CD14-positive monocyte (primary cell): ENCODE data around the gene PPARG. TPM values are rescaled to one million over a fixed set of nuclear protein-coding genes. Genes with fewer than 3 reads are reported as not detected.

ENCODE experiments used
- DNase-seq, 3 donors: peaks; one replicate each; pipeline ENCODE4 v3.0.0-alpha.2; 2011 to 2022
- H2AFZ ChIP-seq: 2 replicates; pipeline ENCODE4 v1.6.0; 2012; ENCODE audit warnings: mild to moderate bottlenecking, low read depth, low read length, inconsistent platforms; ENCODE audit not compliant: insufficient read depth, poor library complexity, severe bottlenecking
- H3K27ac ChIP-seq, 2 donors: 1 replicate in 1 of 2; 2 replicates in 1 of 2; pipeline ENCODE4 v1.5.1; 2012 to 2013; ENCODE audit warnings: low read length in 2 of 2, control low read depth in 1 of 2, inconsistent platforms in 1 of 2, low read depth in 1 of 2, mild to moderate bottlenecking in 1 of 2
- H3K27me3 ChIP-seq, 2 donors: one replicate each; pipeline versions ENCODE4 v1.6.0 to v1.6.1; 2011 to 2013; ENCODE audit warnings: low read length in 2 of 2; ENCODE audit not compliant: control insufficient read depth in 2 of 2, insufficient read depth in 2 of 2
- H3K36me3 ChIP-seq, 2 donors: replicated peaks in 1 of 2; 1 replicate in 1 of 2; 2 replicates in 1 of 2; pipeline versions ENCODE4 v1.5.1 to v1.6.1; 2012 to 2013; ENCODE audit warnings: low read length in 2 of 2, control low read depth in 1 of 2, inconsistent platforms in 1 of 2, mild to moderate bottlenecking in 1 of 2; ENCODE audit not compliant: insufficient read depth in 2 of 2, control insufficient read depth in 1 of 2
- H3K4me1 ChIP-seq, 2 donors: 1 replicate in 1 of 2; 2 replicates in 1 of 2; pipeline versions ENCODE4 v1.5.1 to v1.6.1; 2012 to 2013; ENCODE audit warnings: low read length in 2 of 2, control low read depth in 1 of 2, inconsistent platforms in 1 of 2, mild to moderate bottlenecking in 1 of 2, moderate library complexity in 1 of 2; ENCODE audit not compliant: insufficient read depth in 2 of 2, control insufficient read depth in 1 of 2
- H3K4me2 ChIP-seq: replicated peaks from 2 replicates; pipeline ENCODE3; 2012; ENCODE audit warnings: low read length, moderate library complexity, mild to moderate bottlenecking; ENCODE audit not compliant: poor library complexity, severe bottlenecking; ENCODE audit errors: extremely low read depth
- H3K4me3 ChIP-seq, 3 experiments: fragments of 200-600 bp in 1 of 3; sonication (generic) in 1 of 3; replicated peaks in 1 of 3; 1 replicate in 2 of 3; 2 replicates in 1 of 3; pipeline ENCODE4 v1.5.1; 2011 to 2013; ENCODE audit warnings: low read length in 3 of 3, mild to moderate bottlenecking in 3 of 3, control low read depth in 2 of 3, low read depth in 2 of 3, inconsistent platforms in 1 of 3, moderate library complexity in 1 of 3
- H3K79me2 ChIP-seq: 2 replicates; pipeline ENCODE4 v1.6.0; 2012; ENCODE audit warnings: mild to moderate bottlenecking, control low read depth, inconsistent platforms, low read length, moderate library complexity; ENCODE audit not compliant: insufficient read depth
- H3K9ac ChIP-seq: 2 replicates; pipeline ENCODE4 v1.6.0; 2017; ENCODE audit warnings: low read length, mild to moderate bottlenecking; ENCODE audit not compliant: insufficient read depth, poor library complexity, severe bottlenecking
- H3K9me3 ChIP-seq, 2 donors: replicated peaks in 1 of 2; 1 replicate in 1 of 2; 2 replicates in 1 of 2; pipeline versions ENCODE4 v1.5.1 to v1.6.1; 2012 to 2013; ENCODE audit warnings: low read length in 2 of 2, control low read depth in 1 of 2; ENCODE audit not compliant: control insufficient read depth in 1 of 2, insufficient read depth in 1 of 2
- H4K20me1 ChIP-seq: 2 replicates; pipeline ENCODE4 v1.6.0; 2012; ENCODE audit warnings: mild to moderate bottlenecking, low read length, control low read depth, moderate library complexity; ENCODE audit not compliant: insufficient read depth
- H3K27ac Mint-ChIP-seq, 7 donors: one replicate each; pipeline ENCODE4 v1.8.0; 2020; ENCODE audit warnings: mild to moderate bottlenecking in 7 of 7, mixed read lengths in 7 of 7, moderate library complexity in 6 of 7, inconsistent platforms in 2 of 7
- H3K27me3 Mint-ChIP-seq, 3 donors: one replicate each; pipeline ENCODE4 v1.8.0; 2021 to 2022; ENCODE audit warnings: low read depth in 3 of 3, mild to moderate bottlenecking in 3 of 3, mixed read lengths in 3 of 3, moderate library complexity in 3 of 3, inconsistent platforms in 1 of 3
- H3K36me3 Mint-ChIP-seq, 2 donors: one replicate each; pipeline ENCODE4 v1.8.0; 2020; ENCODE audit warnings: mixed read lengths in 2 of 2, inconsistent platforms in 1 of 2, mild to moderate bottlenecking in 1 of 2
- H3K4me1 Mint-ChIP-seq: one replicate; pipeline ENCODE4 v1.8.0; 2020; ENCODE audit warnings: mild to moderate bottlenecking, mixed read lengths
- H3K4me3 Mint-ChIP-seq, 2 donors: one replicate each; pipeline ENCODE4 v1.8.0; 2020; ENCODE audit warnings: mild to moderate bottlenecking in 2 of 2, mixed read lengths in 2 of 2, moderate library complexity in 1 of 2
- H3K9me3 Mint-ChIP-seq, 7 donors: one replicate each; pipeline ENCODE4 v1.8.0; 2020 to 2022; ENCODE audit warnings: mixed read lengths in 7 of 7, mild to moderate bottlenecking in 6 of 7, moderate library complexity in 6 of 7, inconsistent platforms in 2 of 7
- WGBS: methylation state at CpG from one replicate; pipeline ENCODE4 v1.1.5; 2013; ENCODE audit warnings: missing lambda C conversion rate; ENCODE audit not compliant: insufficient coverage; 5-methylcytosine and 5-hydroxymethylcytosine counted together
- intact Hi-C, 2 donors: fragments of 100-400 bp; cut with micrococcal nuclease; formaldehyde crosslinking; loops; one replicate each; pipeline versions ENCODE4 v1.15.0 to v1.15.1; 2023
- polyA plus RNA-seq, 3 donors: library from polyadenylated mRNA; depleted of rRNA in 1 of 3; unstranded in 2 of 3; stranded (reverse) in 1 of 3; fragments of 300-500 nt in 2 of 3; fragments of >200 nt in 1 of 3; fragmentation: Illumina TruSeq in 2 of 3; gene quantifications; 1 replicate in 2 of 3; 2 replicates in 1 of 3; pipeline ENCODE4 v1.2.3, GENCODE V29; 2012 to 2021
- TF ChIP-seq, protein P1 (sequence below): fragments of 200-600 bp; IDR thresholded peaks from one replicate; pipeline ENCODE4 v1.8.0; 2022; ENCODE audit warnings: antibody characterized with exemption, mild to moderate bottlenecking

PPARG gene
- polyA plus RNA-seq, 3 donors, result 0.56 to 2.0 (median 0.97) TPM

GRCh38 chr3:12296511-12296910 lies 7.6 kb downstream of the PPARG start:
- Histone ChIP-seq H3K4me3 (no peak overlapping the region), H3K9ac (no peak overlapping the region), H3K4me2 (no peak overlapping the region), H4K20me1 (no peaks in the 10 kb centered on the region), H3K9me3 (no peaks in the 10 kb centered on the region), H3K27ac (no peak overlapping the region), H3K36me3 (no peaks in the 10 kb centered on the region), H3K27me3 (peaks cover 0 to 2% of the 10 kb centered on the region in 2 donors), H3K4me1 (no peaks in the 10 kb centered on the region), H3K79me2 (no peaks in the 10 kb centered on the region), H2AFZ (no peak overlapping the region)
- 100% methylated on average over 1 of the region's 4 CpGs for WGBS
- Mint-ChIP-seq H3K4me3 (no peak overlapping the region), H3K36me3 (peaks cover 0 to under 1% of the 10 kb centered on the region in 2 donors), H3K27ac (no peak overlapping the region), H3K4me1 (peaks cover 7% of the 10 kb centered on the region), H3K9me3 (no peaks in the 10 kb centered on the region), H3K27me3 (peaks cover 0 to 3% (median 3%) of the 10 kb centered on the region in 3 donors)
- intact Hi-C loops, result no loop called here
- TF ChIP-seq, protein P1, sequence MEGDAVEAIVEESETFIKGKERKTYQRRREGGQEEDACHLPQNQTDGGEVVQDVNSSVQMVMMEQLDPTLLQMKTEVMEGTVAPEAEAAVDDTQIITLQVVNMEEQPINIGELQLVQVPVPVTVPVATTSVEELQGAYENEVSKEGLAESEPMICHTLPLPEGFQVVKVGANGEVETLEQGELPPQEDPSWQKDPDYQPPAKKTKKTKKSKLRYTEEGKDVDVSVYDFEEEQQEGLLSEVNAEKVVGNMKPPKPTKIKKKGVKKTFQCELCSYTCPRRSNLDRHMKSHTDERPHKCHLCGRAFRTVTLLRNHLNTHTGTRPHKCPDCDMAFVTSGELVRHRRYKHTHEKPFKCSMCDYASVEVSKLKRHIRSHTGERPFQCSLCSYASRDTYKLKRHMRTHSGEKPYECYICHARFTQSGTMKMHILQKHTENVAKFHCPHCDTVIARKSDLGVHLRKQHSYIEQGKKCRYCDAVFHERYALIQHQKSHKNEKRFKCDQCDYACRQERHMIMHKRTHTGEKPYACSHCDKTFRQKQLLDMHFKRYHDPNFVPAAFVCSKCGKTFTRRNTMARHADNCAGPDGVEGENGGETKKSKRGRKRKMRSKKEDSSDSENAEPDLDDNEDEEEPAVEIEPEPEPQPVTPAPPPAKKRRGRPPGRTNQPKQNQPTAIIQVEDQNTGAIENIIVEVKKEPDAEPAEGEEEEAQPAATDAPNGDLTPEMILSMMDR, result no peak
- no peak for DNase-seq

DNA sequence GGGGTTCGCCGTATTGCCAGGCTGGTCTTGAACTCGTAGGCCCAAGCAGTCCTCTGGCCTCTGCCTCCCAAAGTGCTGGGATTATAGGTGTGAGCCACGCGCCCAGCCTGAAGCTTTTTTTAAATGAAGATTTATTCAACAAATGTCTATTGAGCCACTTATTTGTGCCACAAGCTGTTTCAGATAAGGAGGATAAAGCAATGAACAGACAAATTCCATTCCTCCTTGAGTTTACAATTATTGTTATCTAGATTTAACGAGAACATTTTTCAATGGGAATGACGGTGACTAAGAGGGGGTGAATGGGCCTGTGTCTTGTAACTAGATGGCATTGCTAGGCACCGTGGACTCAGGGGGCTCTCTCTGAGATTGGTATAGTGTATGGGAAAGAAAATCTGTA lies 10.2 kb downstream of the PPARG start:
- Histone ChIP-seq H3K27ac (no peak overlapping the region), H3K4me1 (peaks cover 14 to 15% of the 10 kb centered on the region in 2 donors), H3K9ac (no peak overlapping the region), H2AFZ (no peak overlapping the region), H3K4me3 (no peak overlapping the region), H3K27me3 (no peaks in the 10 kb centered on the region), H3K36me3 (no peaks in the 10 kb centered on the region), H3K4me2 (no peak overlapping the region), H3K79me2 (no peaks in the 10 kb centered on the region), H3K9me3 (no peaks in the 10 kb centered on the region), H4K20me1 (no peaks in the 10 kb centered on the region)
- Mint-ChIP-seq H3K4me3 (no peak overlapping the region), H3K4me1 (peaks cover 17% of the 10 kb centered on the region), H3K9me3 (peaks cover 0 to 2% (median 0%) of the 10 kb centered on the region in 7 donors), H3K27ac (no peak overlapping the region), H3K36me3 (peaks cover 0 to 13% of the 10 kb centered on the region in 2 donors), H3K27me3 (peaks cover 0 to 7% (median 0%) of the 10 kb centered on the region in 3 donors)
- no peak for DNase-seq
- intact Hi-C loops, result no loop called here
- TF ChIP-seq, protein P1, result no peak
- no CpG with 5 or more reads among the region's 8 CpGs for WGBS
